Stomach smooth muscle (tissue), 2 donors: ENCODE data around the gene SNCB.

Experiments
- H3K27ac ChIP-seq: one replicate; pipeline ENCODE4 v1.7.0; 2013; ENCODE audit warnings: mild to moderate bottlenecking, low read length, inconsistent platforms
- H3K27me3 ChIP-seq, 2 donors: one replicate each; pipeline ENCODE4 v1.7.0; 2013; ENCODE audit warnings: low read length in 2 of 2; ENCODE audit not compliant: insufficient read depth in 2 of 2, control insufficient read depth in 1 of 2
- H3K36me3 ChIP-seq, 2 donors: one replicate each; pipeline ENCODE4 v1.7.0; 2013; ENCODE audit warnings: low read length in 2 of 2; ENCODE audit not compliant: control insufficient read depth in 2 of 2, insufficient read depth in 2 of 2
- H3K4me1 ChIP-seq: one replicate; pipeline ENCODE4 v1.7.0; 2013; ENCODE audit warnings: low read length; ENCODE audit not compliant: control insufficient read depth, insufficient read depth
- H3K4me3 ChIP-seq, 2 donors: one replicate each; pipeline ENCODE4 v1.7.0; 2013; ENCODE audit warnings: low read length in 2 of 2
- H3K9ac ChIP-seq, 2 donors: one replicate each; pipeline ENCODE4 v1.7.0; 2013; ENCODE audit warnings: low read length in 2 of 2, mild to moderate bottlenecking in 1 of 2
- H3K9me3 ChIP-seq, 2 donors: one replicate each; pipeline ENCODE4 v1.7.0; 2013; ENCODE audit warnings: low read length in 2 of 2; ENCODE audit not compliant: control insufficient read depth in 2 of 2
- donor health status: healthy.
- donor health status: Pancreatic carcinoma.

SNCB gene

GRCh38 chr5:176652136-176652535 is 21.8 kb upstream of the SNCB start:
- H3K4me3 ChIP-seq: no peak overlapping the region
- H3K9ac ChIP-seq: no peak overlapping the region
- H3K9me3 ChIP-seq: no peaks in the 10 kb centered on the region
- H3K27ac ChIP-seq: no peak overlapping the region
- H3K27me3 ChIP-seq: no peaks in the 10 kb centered on the region
- H3K4me1 ChIP-seq: peaks cover 14% of the 10 kb centered on the region
- peaks cover 11 to 19% of the 10 kb centered on the region in 2 donors for H3K36me3 ChIP-seq

GRCh38 chr5:176651472-176651980 is 21.2 kb upstream of the SNCB start:
- H3K36me3 ChIP-seq: peaks cover 11 to 15% of the 10 kb centered on the region in 2 donors
- H3K27ac ChIP-seq: no peak overlapping the region
- H3K27me3 ChIP-seq: no peaks in the 10 kb centered on the region
- no peak overlapping the region for H3K4me3 ChIP-seq
- H3K9ac ChIP-seq: no peak overlapping the region
- H3K9me3 ChIP-seq: no peaks in the 10 kb centered on the region
- peaks cover 19% of the 10 kb centered on the region for H3K4me1 ChIP-seq

- Histone ChIP-seq H3K9ac (no peak overlapping the region), H3K4me3 (no peak overlapping the region), H3K27me3 (no peaks in the 10 kb centered on the region), H3K9me3 (no peaks in the 10 kb centered on the region), H3K36me3 (peaks cover 11 to 15% of the 10 kb centered on the region in 2 donors), H3K27ac (no peak overlapping the region), H3K4me1 (peaks cover 19% of the 10 kb centered on the region)
These were observed 20.1 kb upstream of the SNCB start for GRCh38 chr5:176650354-176650884.

GRCh38 chr5:176648474-176649194 is 18.3 kb upstream of the SNCB start:
- Histone ChIP-seq H3K9me3 (no peaks in the 10 kb centered on the region), H3K27me3 (no peaks in the 10 kb centered on the region), H3K9ac (peak overlapping the region; percentile 88 to 94), H3K27ac (no peak overlapping the region), H3K36me3 (peaks cover 6 to 10% of the 10 kb centered on the region in 2 donors), H3K4me3 (peak overlapping the region; percentile 87 to 90), H3K4me1 (peaks cover 19% of the 10 kb centered on the region)

GRCh38 chr5:176647843-176648473 is 17.6 kb upstream of the SNCB start:
- peaks cover 4 to 5% of the 10 kb centered on the region in 2 donors for H3K36me3 ChIP-seq
- peaks cover 19% of the 10 kb centered on the region for H3K4me1 ChIP-seq
- H3K27me3 ChIP-seq: no peaks in the 10 kb centered on the region
- H3K4me3 ChIP-seq: peak overlapping the region; percentile 87 to 90
- peak overlapping the region; percentile 88 to 94 for H3K9ac ChIP-seq
- H3K27ac ChIP-seq: peak overlapping the region; percentile 41
- no peaks in the 10 kb centered on the region for H3K9me3 ChIP-seq

GRCh38 chr5:176647030-176647842 is 16.9 kb upstream of the SNCB start, which contains the start of gene TSPAN17:
TSPAN17 (plus strand) TSS chr5:176647484; CDS start chr5:176647616, 132 bp downstream.
- Histone ChIP-seq H3K9ac (peak within 1 kb of the TSS; percentile 88 to 94), H3K4me1 (peaks cover 19% of the 10 kb centered on the region), H3K4me3 (peak within 1 kb of the TSS; percentile 87 to 90), H3K36me3 (no peaks in the 10 kb centered on the region), H3K27me3 (no peaks in the 10 kb centered on the region), H3K27ac (peak within 1 kb of the TSS; percentile 64), H3K9me3 (no peaks in the 10 kb centered on the region)

- Histone ChIP-seq H3K9me3 (no peaks in the 10 kb centered on the region), H3K27me3 (no peaks in the 10 kb centered on the region), H3K27ac (peak overlapping the region; percentile 64), H3K9ac (peak overlapping the region; percentile 76 to 84), H3K4me1 (peaks cover 19% of the 10 kb centered on the region), H3K36me3 (no peaks in the 10 kb centered on the region), H3K4me3 (peak overlapping the region; percentile 75 to 87)
These were observed 16.3 kb upstream of the SNCB start for GRCh38 chr5:176646707-176647029.

GRCh38 chr5:176646049-176646706 is 15.8 kb upstream of the SNCB start:
- Histone ChIP-seq H3K9me3 (no peaks in the 10 kb centered on the region), H3K4me3 (peak overlapping the region in 1 of 2 donors; percentile 87), H3K9ac (peak overlapping the region; percentile 76 to 84), H3K27ac (peak overlapping the region; percentile 64), H3K27me3 (no peaks in the 10 kb centered on the region), H3K4me1 (peaks cover 19% of the 10 kb centered on the region), H3K36me3 (no peaks in the 10 kb centered on the region)

- Histone ChIP-seq H3K4me1 (peaks cover 19% of the 10 kb centered on the region), H3K4me3 (no peak overlapping the region), H3K36me3 (no peaks in the 10 kb centered on the region), H3K27ac (no peak overlapping the region), H3K9me3 (no peaks in the 10 kb centered on the region), H3K9ac (no peak overlapping the region), H3K27me3 (no peaks in the 10 kb centered on the region)
These were observed 14.7 kb upstream of the SNCB start for GRCh38 chr5:176644878-176645670.
